GM23338 (cell line): ENCODE results near the gene TSSC4. TPM values are rescaled to one million over a fixed set of nuclear protein-coding genes. Genes with fewer than 3 reads are reported as not detected.

Source experiments
- ATAC-seq: fragments of 200-7000 bp; cut with Tn5 transposase; 3 replicates; pipeline ENCODE4 v1.9.1; 2020
- DNase-seq: peaks from one replicate; pipeline ENCODE4 v3.0.0-alpha.2; 2015; ENCODE audit warnings: low spot score
- H2AFZ ChIP-seq: fragments of 200-600 bp; sonication (generic); 2 replicates; pipeline ENCODE4 v1.8.0; 2016; ENCODE audit warnings: antibody characterized with exemption, mild to moderate bottlenecking, moderate library complexity
- H3F3A ChIP-seq: fragments of 200-600 bp; sonication (generic); replicated peaks from 2 replicates; pipeline ENCODE4 v1.8.0; 2017; ENCODE audit warnings: antibody characterized with exemption, mixed run types, low read depth
- H3K27ac ChIP-seq: fragments of 200-600 bp; sonication (generic); 2 replicates; pipeline ENCODE4 v1.6.1; 2016; ENCODE audit warnings: low read depth
- H3K27me3 ChIP-seq: fragments of 200-600 bp; sonication (generic); 2 replicates; pipeline ENCODE4 v1.8.0; 2016; ENCODE audit warnings: mild to moderate bottlenecking, mixed run types, moderate library complexity; ENCODE audit not compliant: insufficient read depth
- H3K36me3 ChIP-seq: fragments of 200-600 bp; sonication (generic); 2 replicates; pipeline ENCODE4 v1.8.0; 2016; ENCODE audit warnings: mild to moderate bottlenecking; ENCODE audit not compliant: insufficient read depth
- H3K4me1 ChIP-seq: fragments of 200-600 bp; sonication (generic); 2 replicates; pipeline ENCODE4 v1.8.0; 2016; ENCODE audit warnings: mild to moderate bottlenecking, moderate library complexity; ENCODE audit not compliant: insufficient read depth
- H3K4me2 ChIP-seq: fragments of 200-600 bp; sonication (generic); 2 replicates; pipeline ENCODE4 v1.7.1; 2017; ENCODE audit warnings: mixed run types
- H3K4me3 ChIP-seq: fragments of 200-600 bp; sonication (generic); 2 replicates; pipeline ENCODE4 v1.6.1; 2016; ENCODE audit warnings: mixed run types
- H3K79me2 ChIP-seq: fragments of 200-600 bp; sonication (generic); replicated peaks from 2 replicates; pipeline ENCODE4 v1.8.0; 2017; ENCODE audit warnings: mild to moderate bottlenecking; ENCODE audit not compliant: insufficient read depth
- H3K9me2 ChIP-seq: fragments of 200-600 bp; sonication (generic); 2 replicates; pipeline ENCODE4 v1.8.0; 2017; ENCODE audit not compliant: insufficient read depth
- H4K20me1 ChIP-seq: fragments of 200-600 bp; sonication (generic); replicated peaks from 2 replicates; pipeline ENCODE4 v1.8.0; 2017; ENCODE audit warnings: mild to moderate bottlenecking; ENCODE audit not compliant: insufficient read depth
- H3K27ac Mint-ChIP-seq: 2 replicates; pipeline ENCODE4 v1.8.0; 2020; ENCODE audit warnings: inconsistent platforms, mild to moderate bottlenecking, moderate library complexity, mixed read lengths
- H3K27me3 Mint-ChIP-seq: 3 replicates; pipeline ENCODE4 v1.8.0; 2022; ENCODE audit warnings: low read depth, mild to moderate bottlenecking, moderate library complexity, mixed read lengths, inconsistent platforms; ENCODE audit not compliant: insufficient read depth, poor library complexity
- H3K36me3 Mint-ChIP-seq: 3 replicates; pipeline ENCODE4 v1.8.0; 2021; ENCODE audit warnings: low read depth, mild to moderate bottlenecking, inconsistent platforms, moderate library complexity, mixed read lengths
- H3K4me1 Mint-ChIP-seq: 3 replicates; pipeline ENCODE4 v1.8.0; 2020; ENCODE audit warnings: mild to moderate bottlenecking, inconsistent platforms, mixed read lengths
- H3K4me3 Mint-ChIP-seq: 3 replicates; pipeline ENCODE4 v1.8.0; 2021; ENCODE audit warnings: moderate library complexity, mild to moderate bottlenecking, inconsistent platforms, mixed read lengths
- H3K9me3 Mint-ChIP-seq: 3 replicates; pipeline ENCODE4 v1.8.0; 2020; ENCODE audit warnings: moderate library complexity, mild to moderate bottlenecking, inconsistent platforms, mixed read lengths
- NANOG ChIP-seq: IDR thresholded peaks from 2 replicates; pipeline ENCODE4 v1.6.1; 2016; ENCODE audit warnings: antibody characterized with exemption, borderline replicate concordance
- POLR2AphosphoS5 ChIP-seq: IDR thresholded peaks from 2 replicates; pipeline ENCODE4 v1.6.1; 2016; ENCODE audit warnings: antibody characterized with exemption, low read depth
- REST ChIP-seq: IDR thresholded peaks from one replicate; pipeline ENCODE4 v1.6.1; 2018; ENCODE audit warnings: antibody characterized with exemption; ENCODE audit not compliant: unreplicated experiment
- ZNF331 ChIP-seq: fragments of 250-450 bp; sonication (Bioruptor Pico); IDR thresholded peaks from 2 replicates; pipeline ENCODE4 v1.5.0; 2020; ENCODE audit warnings: low read depth, mild to moderate bottlenecking, moderate library complexity
- polyA plus RNA-seq: library from polyadenylated mRNA; unstranded; fragments of >200 nt; fragmentation: Nextera tagmentation; extraction: Ambion mirVana; gene quantifications from 2 replicates; pipeline ENCODE4 v1.2.1, GENCODE V29; 2016
- total RNA-seq: library from RNA; depleted of rRNA; stranded (reverse); fragments of >200 nt; shearing (Covaris generic); gene quantifications from 2 replicates; pipeline ENCODE4 v1.2.3, GENCODE V29; 2014

TSSC4 gene
- total and polyA plus RNA-seq, 2 experiments from 2014 or later, result 27.5 to 44.3 TPM

GRCh38 chr11:2375964-2376551 lies 24.5 kb upstream of the TSSC4 start (continued):
- TF ChIP-seq ZNF331 (CRISPR knock-in tag) (no peak), POLR2AphosphoS5 (no peak), REST (no peak), NANOG (no peak)

- H3K36me3 Mint-ChIP-seq, result no peaks in the 10 kb centered on the region
- Histone ChIP-seq H3K27ac (no peak within 1 kb of the TSS), H3K79me2 (peaks cover 42% of the 10 kb centered on the region), H4K20me1 (peaks cover 31% of the 10 kb centered on the region), H3K4me3 (peak within 1 kb of the TSS; percentile 91), H3K4me1 (peaks cover 11% of the 10 kb centered on the region; the same call in 1 of the 2 replicates), H3K4me2 (peak within 1 kb of the TSS; percentile 96), H3K27me3 (no peaks in the 10 kb centered on the region), H3F3A (no peaks in the 10 kb centered on the region), H2AFZ (no peak within 1 kb of the TSS), H3K9me2 (no peaks in the 10 kb centered on the region), H3K36me3 (no peaks in the 10 kb centered on the region)
- TF ChIP-seq POLR2AphosphoS5 (peak; percentile 70; the same call in 1 of the 2 replicates), REST (no peak)
- H3K4me1 Mint-ChIP-seq, result peaks cover 17% of the 10 kb centered on the region
- DNase-seq (no peak), ATAC-seq (peak; percentile 65)
- peaks cover 14% of the 10 kb centered on the region for H3K27me3 Mint-ChIP-seq
- peak within 1 kb of the TSS; percentile 89 for H3K4me3 Mint-ChIP-seq
- no peaks in the 10 kb centered on the region for H3K9me3 Mint-ChIP-seq
- peak within 1 kb of the TSS; percentile 56; the same call in 1 of the 2 replicates for H3K27ac Mint-ChIP-seq
Measured at GRCh38 chr11:2376751-2377451, 23.6 kb upstream of the TSSC4 start, which contains the start of gene CD81. Gene CD81, plus strand, starts transcription at chr11:2377310. Its CDS starts 240 bp downstream, at chr11:2377550.
